Measurements from ENCODE around the gene MICAL3.
A peak's percentile ranks its signal among the peaks of the same experiment; 100 is the strongest.
"Not testable (repeated sequence)": the region's sequence is repeated elsewhere in the genome, so short reads cannot be mapped to it uniquely, and the experiment has no call there.

Gene MICAL3

GRCh38 chr22:18059991-18060390 is 35.6 kb upstream of the MICAL3 start:
- DNase-seq: no peak

- DNase-seq: no peak
Measured at GRCh38 chr22:18059473-18059872, 35.1 kb upstream of the MICAL3 start.

DNA sequence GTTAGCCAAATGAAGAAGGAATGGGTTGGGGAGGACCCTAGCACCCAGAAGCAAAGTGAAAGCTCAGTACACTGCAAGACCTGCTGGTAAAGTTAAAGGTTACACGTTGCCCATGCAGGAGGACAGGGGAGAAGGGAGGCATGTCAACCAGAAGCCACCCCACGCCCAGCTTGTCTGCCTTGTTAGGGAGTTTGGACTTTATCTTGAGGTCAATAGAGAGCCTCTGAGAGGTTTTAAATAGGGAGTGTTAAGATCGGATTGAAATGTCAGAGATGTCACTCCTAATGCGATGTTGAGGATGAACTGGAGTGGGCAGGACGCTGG is 34.7 kb upstream of the MICAL3 start:
- DNase-seq: no peak

- no peak for DNase-seq
Measured at GRCh38 chr22:18058371-18059093, 34.2 kb upstream of the MICAL3 start.

GRCh38 chr22:18057568-18058209 is 33.3 kb upstream of the MICAL3 start:
- DNase-seq: peak; percentile 83

- no peak for DNase-seq
Measured at GRCh38 chr22:18056807-18057474, 32.6 kb upstream of the MICAL3 start.

DNA sequence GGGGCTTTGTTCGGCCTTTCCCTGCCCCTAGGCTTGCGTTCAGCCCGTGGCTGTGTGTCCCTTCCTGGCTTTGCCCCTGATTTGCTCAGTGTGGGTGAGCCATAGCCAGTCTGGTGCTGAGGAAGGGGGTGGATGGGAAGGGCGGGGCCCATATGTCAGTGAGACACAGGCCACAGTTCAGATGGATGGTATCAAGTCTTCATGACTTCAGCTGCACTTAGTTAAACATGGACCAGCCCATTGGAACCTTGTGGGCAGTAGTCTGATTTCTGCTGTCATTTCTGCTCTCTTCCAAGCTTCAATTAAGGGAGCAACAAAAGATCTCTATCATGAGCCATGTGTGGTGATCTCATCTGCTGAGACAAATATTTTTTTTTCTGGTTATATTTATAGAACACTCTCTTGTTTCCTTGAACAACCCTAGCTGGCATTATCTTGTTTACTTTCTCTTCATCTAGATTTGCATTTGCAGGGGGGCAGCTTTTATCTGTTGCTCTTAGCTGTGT is 31.9 kb upstream of the MICAL3 start:
- peak; percentile 78 for DNase-seq

- DNase-seq: no peak
Measured at GRCh38 chr22:18055619-18056160, 31.3 kb upstream of the MICAL3 start.

DNA sequence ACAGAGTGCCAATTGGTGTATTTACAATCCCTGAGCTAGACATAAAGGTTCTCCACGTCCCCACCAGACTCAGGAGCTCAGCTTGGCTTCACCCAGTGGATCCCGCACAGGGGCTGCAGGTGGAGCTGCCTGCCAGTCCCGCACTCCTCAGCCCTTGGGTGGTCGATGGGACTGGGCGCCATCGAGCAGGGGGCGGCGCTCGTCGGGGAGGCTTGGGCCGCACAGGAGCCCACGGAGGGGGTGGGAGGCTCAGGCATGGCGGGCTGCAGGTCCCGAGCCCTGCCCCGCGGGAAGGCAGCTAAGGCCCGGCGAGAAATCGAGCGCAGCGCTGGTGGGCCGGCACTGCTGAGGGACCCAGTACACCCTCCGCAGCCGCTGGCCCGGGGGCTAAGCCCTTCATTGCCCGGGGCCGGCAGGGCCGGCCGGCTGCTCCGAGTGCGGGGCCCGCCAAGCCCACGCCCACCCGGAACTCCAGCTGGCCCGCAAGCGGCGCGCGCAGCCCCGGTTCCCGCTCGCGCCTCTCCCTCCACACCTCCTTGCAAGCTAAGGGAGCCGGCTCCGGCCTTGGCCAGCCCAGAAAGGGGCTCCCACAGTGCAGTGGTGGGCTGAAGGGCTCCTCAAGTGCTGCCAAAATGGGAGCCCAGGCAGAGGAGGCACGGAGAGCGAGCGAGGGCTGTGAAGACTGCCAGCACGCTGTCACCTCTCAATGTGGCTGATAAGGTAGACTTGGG is 29.0 kb upstream of the MICAL3 start:
- DNase-seq: not testable (repeated sequence)

GRCh38 chr22:18051113-18051512 is 26.8 kb upstream of the MICAL3 start:
- not testable (repeated sequence) for DNase-seq

DNA sequence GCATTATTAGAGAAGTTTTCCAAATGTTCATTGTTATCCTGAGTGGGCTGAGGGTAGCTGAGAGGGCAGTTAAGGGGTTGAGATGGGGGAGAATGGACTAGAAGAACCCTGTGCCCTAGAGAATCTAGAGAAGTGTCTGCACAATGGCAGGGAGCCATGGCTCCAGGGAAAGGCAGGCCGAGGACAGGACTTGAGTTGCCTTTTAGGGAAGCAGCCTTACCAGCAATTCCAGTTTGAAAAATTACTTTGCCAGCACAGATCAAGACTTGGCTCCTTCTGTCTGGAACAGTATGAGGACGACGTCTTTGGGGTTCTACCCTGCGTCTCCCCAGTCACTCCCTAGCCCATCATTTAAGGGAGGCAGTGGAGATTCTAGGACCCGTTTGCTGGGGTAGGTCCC is 25.7 kb upstream of the MICAL3 start:
- DNase-seq: no peak

DNA sequence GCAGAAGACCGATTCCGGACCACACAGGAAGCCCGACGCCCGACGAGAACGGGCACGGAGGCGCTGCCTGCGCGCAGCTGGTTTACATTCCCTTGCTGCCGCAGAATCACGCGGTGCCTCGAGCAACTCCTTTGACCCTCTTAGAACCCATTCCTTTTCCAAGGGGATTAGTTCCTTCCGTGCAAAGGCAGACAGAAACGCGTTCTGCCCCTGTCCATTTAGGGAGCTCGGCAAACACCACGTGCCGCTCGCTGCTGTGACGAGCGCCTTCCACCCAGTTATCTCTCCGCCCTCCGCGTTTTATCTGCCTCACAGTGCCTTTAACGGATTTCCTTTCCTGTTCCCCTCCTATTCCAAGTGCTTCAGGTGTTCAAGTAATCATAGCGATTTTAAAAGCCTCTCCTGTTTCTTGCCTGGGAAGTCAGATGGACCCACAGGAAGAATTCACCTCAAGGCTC is 24.1 kb upstream of the MICAL3 start:
- DNase-seq: no peak

GRCh38 chr22:18048041-18048440 is 23.7 kb upstream of the MICAL3 start:
- no peak for DNase-seq

DNA sequence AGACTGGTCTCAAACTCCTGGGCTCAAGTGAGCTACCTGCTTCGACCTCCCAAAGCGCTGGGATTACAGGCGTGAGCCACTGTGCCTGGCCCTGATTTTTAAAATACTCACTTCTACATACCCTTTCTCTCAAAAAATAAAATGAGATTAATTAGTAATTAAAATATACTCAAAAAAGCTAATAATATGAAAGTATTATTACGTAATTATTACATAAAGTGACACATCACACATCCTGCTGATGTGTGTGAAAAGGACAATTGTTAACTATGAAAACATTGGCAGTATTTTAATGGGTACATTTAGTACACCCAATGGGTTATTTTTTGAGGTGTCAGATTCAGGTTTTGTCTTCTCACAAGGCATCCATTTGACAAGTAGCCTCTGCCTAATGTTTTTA is 21.4 kb upstream of the MICAL3 start:
- DNase-seq: no peak

DNA sequence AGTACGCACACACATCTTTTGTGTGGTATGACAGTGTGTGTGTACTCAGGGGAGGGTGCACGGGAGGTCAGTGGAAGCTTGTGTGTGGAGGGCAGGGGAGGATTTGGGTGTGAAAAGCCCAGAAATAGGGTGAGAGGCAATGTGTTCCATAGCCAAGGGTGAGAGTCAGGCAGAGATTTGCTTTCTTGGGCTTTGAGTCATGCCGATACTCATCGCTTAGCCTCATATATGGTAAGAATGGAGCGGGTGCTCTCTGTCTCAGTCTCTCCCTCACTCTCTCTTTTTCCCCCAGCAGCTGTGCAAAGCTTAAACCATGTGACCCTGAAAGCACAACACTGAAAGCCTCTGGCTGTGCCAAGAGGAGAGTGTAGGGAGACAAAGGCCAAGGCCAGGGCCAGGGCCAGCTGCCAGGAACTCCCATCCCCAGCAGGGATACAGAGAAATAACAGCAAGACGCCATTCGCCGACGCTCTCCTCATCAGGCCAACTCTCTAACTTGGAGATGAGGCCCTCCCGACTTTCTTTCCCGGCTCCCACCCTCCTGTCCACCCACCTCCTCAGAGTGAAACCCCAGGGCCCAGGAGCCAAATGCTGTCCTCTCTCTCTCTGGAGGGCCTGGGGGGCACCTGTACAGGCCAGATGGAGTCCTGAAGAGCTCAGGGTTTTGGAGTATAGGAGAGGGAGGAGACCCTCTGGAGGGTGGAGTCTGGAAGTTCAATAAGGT is 20.3 kb upstream of the MICAL3 start:
- no peak for DNase-seq

- no peak for DNase-seq
Measured at GRCh38 chr22:18042685-18043084, 18.3 kb upstream of the MICAL3 start.

- DNase-seq: not testable (repeated sequence)
Measured at GRCh38 chr22:18040898-18041297, 16.5 kb upstream of the MICAL3 start.

DNA sequence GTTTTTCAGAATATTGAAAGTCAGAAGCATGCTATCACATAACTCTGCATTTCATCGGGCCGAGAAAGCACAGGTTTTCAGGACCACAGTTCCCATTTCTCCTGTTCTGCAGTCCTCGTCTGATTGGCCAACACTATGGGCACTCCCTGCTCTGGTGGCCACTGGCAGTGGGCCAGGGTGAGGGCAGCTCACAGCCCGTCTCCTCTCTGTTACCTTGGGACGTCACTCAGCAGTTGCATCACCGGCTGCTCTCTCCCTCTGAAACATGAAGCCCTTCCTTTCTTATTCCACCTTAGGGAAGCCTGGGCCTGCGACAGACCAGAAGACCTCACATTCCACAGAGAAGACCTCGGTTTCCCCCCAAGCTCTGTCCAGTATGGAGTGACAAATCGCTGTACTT is 11.4 kb upstream of the MICAL3 start:
- no peak for DNase-seq

- no peak for DNase-seq
Measured at GRCh38 chr22:18034076-18034475, 9.7 kb upstream of the MICAL3 start.

DNA sequence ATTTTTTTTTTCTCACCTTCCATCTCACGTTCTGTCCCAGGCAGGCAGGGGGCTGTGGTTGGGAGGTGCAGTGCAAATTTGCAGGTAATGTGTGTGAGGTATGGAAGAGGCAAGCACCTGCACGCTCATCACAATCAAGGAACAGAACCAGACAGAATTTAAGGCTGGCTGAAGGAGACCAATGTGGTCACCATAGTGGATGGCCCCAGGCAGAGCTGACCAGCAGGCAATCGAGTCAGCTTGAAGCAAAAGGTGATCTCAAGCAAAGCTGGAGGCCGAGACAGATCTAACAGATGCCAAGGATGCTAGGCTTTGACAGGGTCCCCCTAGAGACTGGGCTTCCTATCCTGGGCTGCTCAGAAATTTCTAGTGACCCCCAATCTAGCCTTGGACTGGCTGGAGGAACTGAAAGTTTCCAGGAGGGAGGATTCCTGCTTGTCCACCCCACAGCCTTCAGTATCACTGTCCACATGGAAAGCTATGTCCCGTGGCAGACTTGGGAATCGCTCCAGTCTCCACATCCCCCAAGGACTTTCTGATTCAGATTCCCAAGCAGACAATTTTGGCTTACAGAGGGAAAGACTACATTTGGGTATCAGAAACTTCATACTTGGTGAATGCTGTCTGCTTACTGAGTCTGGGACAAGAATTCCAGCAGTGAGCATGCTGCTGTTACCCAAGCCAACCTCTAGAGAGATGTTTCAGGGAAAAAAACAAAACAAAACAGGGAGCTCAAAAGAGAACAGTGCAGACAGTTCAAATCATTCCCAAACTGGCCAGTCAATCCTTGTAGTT is 9.0 kb upstream of the MICAL3 start:
- no peak for DNase-seq

GRCh38 chr22:18032455-18033101 is 8.2 kb upstream of the MICAL3 start:
- no peak for DNase-seq

All from suppressor macrophage treated with lipopolysaccharide for 4 hours (primary cell).